Left ventricle myocardium superior (tissue), 1 donor: Measurements from ENCODE around the gene SOHLH1. TPM values are rescaled to one million over a fixed set of nuclear protein-coding genes. Genes with fewer than 3 reads are reported as not detected.
A peak's percentile ranks its signal among the peaks of the same experiment; 100 is the strongest.

Source experiments
- ATAC-seq: fragments of 200-7000 bp; cut with Tn5 transposase; one replicate; pipeline ENCODE4 v1.9.1; 2020; ENCODE audit warnings: mild to moderate bottlenecking, moderate library complexity
- DNase-seq: peaks from one replicate; pipeline ENCODE4 v3.0.0-alpha.2; 2020
- intact Hi-C: fragments of 100-400 bp; cut with micrococcal nuclease; formaldehyde crosslinking; loops from one replicate; pipeline ENCODE4 v1.11.0; 2022
- total RNA-seq: library from RNA; stranded (reverse); fragmentation: NEBNext Ultra II Directional; extraction: Animal tissue kit (Norgen Biotek cat#: 25700); gene quantifications from one replicate; pipeline ENCODE4 v1.2.1, GENCODE V29; 2021
- donor health status: DM: no; HTN: yes; CAD: no; lungs with severe emphysema.

The SOHLH1 gene
- total RNA-seq, 1 donor from 2014 or later: not detected

GRCh38 chr9:135732569-135733257 is 33.4 kb upstream of the SOHLH1 start:
- DNase-seq (no peak), ATAC-seq (no peak)
- intact Hi-C loops: no loop called here

GRCh38 chr9:135731454-135731853 is 32.2 kb upstream of the SOHLH1 start:
- ATAC-seq (no peak), DNase-seq (no peak)
- intact Hi-C loops: no loop called here

- no peak for DNase-seq
- ATAC-seq: no peak
- intact Hi-C loops: no loop called here
These were observed 30.2 kb upstream of the SOHLH1 start for GRCh38 chr9:135729480-135729879.

DNA sequence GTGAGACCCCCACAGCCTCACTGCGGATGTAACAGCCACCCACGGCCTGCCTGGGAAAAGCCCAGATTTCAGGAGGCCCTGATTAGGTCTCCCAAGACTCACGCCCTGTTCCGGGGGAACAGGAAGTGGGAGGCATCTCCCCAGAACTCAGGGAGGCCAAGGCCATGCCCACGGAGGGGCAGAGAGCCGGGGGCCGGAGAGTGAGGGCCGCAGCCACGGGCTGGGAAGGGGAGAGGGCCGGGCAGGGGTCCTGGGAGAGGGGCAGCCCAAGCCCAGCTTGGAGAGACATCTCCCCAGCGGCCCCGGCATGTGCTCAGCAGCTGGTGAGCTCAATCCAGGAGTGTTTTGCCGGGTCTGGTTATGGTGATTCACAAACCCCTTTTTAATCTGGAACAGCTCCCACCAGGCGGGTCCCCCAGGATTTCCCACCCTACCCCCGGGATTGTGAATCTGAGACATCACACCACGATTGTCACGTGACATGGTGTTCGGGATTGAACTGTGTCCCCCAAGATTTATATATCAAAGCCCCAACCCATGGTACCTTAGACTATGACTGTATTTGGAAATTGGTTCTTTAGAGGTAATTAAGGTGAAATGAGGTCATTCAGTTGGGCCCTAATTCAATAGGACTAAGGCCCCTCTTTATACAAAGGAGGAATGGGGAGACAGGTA is 29.3 kb upstream of the SOHLH1 start:
- intact Hi-C loops: no loop called here
- ATAC-seq (no peak), DNase-seq (no peak)

- no peak for DNase-seq
- intact Hi-C loops: no loop called here
- ATAC-seq: no peak
These were observed 28.1 kb upstream of the SOHLH1 start for GRCh38 chr9:135727257-135727875.

DNA sequence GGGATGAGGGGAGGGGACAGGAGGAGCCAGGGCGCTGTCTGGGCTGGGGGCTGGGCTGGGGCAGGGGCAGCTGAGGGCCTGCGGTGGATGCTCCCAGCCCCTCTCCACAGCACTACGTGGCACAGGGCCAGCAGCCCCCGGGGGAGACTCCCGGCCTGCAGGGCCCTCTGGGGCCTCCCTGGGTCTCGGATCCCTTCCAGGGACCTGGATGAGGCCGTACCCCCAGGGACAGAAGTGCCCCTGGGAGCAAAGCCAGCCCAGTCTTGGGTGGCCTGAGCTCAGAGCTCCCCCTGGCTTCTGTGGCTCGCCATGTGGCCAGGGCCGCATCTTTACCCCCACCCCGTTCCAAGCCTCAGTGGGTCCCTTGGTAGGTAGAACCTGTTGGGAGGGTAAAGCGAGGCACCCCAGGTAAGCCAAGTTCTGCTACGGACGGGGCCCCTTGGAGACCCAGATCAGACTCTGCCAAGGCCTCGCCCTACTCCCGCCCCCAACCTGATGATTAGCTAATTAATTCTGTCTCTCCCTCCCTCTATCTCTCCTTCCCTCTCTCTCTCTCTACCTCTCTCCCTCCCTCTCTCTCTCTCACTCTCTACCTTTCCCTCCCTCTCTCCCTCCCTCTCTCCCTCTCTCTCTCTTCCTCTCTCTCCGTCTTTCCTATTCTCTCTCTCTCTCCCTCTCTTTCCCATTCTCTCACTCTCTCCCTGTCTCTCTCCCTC is 27.0 kb upstream of the SOHLH1 start:
- DNase-seq: no peak
- no peak for ATAC-seq
- intact Hi-C loops: no loop called here

- intact Hi-C loops: no loop called here
- DNase-seq (no peak), ATAC-seq (no peak)
These were observed 25.0 kb upstream of the SOHLH1 start for GRCh38 chr9:135724186-135724787.

DNA sequence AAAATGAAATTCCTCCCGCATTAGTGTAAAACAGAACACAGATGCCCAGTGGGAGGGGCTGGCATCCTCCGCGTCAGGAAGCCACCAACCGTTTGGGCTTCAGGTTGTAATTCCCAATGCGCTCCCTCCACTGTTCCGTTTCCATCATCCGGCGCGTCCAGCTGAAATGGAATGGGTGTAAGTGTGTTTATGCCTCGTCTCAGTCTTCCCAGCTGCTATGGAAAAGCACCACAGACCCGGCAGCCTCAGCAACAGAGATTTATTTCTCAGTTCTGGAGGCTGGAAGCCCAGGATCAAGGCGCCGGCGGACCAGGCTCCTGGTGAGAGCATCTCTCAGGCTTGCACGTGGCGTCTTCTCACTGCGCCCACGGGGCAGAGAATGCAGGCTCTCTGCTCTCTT is 23.1 kb upstream of the SOHLH1 start:
- ATAC-seq (no peak), DNase-seq (no peak)
- intact Hi-C loops: no loop called here

GRCh38 chr9:135719472-135719871 is 20.2 kb upstream of the SOHLH1 start:
- intact Hi-C loops: no loop called here
- ATAC-seq: no peak
- no peak for DNase-seq

GRCh38 chr9:135718616-135719015 is 19.3 kb upstream of the SOHLH1 start:
- no peak for DNase-seq
- no peak for ATAC-seq
- intact Hi-C loops: no loop called here

DNA sequence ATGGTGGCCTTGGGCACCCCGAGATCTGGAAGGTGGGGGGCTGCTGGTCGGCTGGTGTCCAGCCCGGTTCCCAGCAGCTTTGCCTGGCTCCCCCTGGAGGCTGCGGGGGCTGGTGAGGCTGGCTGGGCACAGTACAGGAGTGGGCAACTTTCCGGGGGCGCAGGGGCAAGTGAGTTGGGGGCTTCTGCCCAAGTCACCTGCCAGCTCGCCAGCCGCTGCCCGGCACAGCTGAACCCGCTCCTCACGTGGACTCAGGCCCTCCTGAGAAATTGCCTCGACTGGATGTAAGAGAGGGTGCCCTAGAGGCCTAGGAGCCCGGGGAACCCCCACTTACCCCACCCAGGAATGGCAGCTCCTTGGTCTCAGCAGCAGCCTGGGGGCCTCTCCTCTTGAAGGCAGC is 18.1 kb upstream of the SOHLH1 start:
- intact Hi-C loops: no loop called here
- DNase-seq (no peak), ATAC-seq (no peak)

GRCh38 chr9:135716045-135716444 is 16.8 kb upstream of the SOHLH1 start:
- ATAC-seq (no peak), DNase-seq (no peak)
- intact Hi-C loops: no loop called here

GRCh38 chr9:135715056-135715595 is 15.8 kb upstream of the SOHLH1 start:
- DNase-seq: no peak
- intact Hi-C loops: no loop called here
- ATAC-seq: no peak

- intact Hi-C loops: no loop called here
- ATAC-seq: peak; percentile 38
- DNase-seq: no peak
These were observed 15.2 kb upstream of the SOHLH1 start for GRCh38 chr9:135714242-135715055.

DNA sequence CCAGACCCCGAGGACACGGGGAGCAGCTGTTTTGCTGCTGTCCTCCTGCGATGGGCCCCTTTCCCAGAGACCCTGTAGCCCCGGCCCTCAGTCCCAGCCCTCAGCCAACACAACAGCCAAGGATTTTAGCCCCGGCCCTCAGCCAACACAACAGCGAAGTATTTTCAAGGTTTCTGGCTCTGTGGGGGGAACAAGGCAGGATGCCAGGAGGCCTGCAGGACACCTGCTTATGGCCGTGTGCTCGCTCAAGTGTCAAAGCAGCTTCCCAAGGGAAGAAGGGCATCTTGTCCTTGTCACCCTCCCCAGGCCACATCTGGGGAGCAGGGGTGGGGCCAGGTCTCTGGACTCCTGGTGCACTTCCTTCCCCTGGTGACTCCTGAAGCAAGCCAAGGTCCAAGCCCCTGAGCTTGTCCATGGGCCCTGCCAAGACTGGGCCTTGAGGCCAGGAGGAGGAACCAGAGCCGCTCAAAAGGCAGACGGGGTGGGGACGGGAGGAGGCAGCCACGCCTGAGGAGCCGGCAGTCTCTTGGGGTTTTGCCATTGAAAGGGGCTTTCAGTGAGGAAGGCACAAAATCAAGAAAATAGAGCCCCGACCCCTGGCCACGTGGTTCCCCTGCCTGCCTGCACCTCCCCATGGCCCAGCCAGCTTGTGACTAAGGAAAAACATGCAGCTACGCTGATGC is 13.5 kb upstream of the SOHLH1 start:
- intact Hi-C loops: no loop called here
- no peak for DNase-seq
- ATAC-seq: no peak

- ATAC-seq (no peak), DNase-seq (no peak)
- intact Hi-C loops: no loop called here
These were observed 12.6 kb upstream of the SOHLH1 start for GRCh38 chr9:135711881-135712280.

GRCh38 chr9:135711391-135711790 is 12.1 kb upstream of the SOHLH1 start:
- DNase-seq (no peak), ATAC-seq (no peak)
- intact Hi-C loops: no loop called here

- DNase-seq: no peak
- intact Hi-C loops: no loop called here
- ATAC-seq: no peak
These were observed 8.9 kb upstream of the SOHLH1 start for GRCh38 chr9:135708164-135708563.
